ENCODE results near the gene CPA1.

DNA sequence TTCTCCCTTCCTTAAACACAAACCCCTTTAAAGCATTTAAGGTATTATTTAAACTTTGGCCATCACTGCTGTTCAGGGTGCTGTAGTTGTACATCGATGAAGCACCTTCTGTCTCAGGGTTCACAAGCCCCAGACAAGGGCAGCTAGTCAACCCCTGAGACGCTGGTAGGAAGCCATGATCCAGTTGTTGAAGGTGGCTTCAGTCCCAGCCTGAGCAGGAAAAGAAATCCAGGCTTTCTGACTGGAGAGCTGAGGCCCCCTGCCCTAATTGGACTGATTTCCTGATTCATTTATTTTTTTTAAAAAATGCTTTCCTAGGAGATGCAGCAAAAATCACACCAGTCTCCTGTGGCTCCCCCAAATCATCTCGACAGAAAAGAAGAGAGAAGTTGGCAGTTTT is 15.8 kb downstream of the CPA1 start:
- TF ChIP-seq, protein P1, sequence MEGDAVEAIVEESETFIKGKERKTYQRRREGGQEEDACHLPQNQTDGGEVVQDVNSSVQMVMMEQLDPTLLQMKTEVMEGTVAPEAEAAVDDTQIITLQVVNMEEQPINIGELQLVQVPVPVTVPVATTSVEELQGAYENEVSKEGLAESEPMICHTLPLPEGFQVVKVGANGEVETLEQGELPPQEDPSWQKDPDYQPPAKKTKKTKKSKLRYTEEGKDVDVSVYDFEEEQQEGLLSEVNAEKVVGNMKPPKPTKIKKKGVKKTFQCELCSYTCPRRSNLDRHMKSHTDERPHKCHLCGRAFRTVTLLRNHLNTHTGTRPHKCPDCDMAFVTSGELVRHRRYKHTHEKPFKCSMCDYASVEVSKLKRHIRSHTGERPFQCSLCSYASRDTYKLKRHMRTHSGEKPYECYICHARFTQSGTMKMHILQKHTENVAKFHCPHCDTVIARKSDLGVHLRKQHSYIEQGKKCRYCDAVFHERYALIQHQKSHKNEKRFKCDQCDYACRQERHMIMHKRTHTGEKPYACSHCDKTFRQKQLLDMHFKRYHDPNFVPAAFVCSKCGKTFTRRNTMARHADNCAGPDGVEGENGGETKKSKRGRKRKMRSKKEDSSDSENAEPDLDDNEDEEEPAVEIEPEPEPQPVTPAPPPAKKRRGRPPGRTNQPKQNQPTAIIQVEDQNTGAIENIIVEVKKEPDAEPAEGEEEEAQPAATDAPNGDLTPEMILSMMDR (conservative IDR thresholded peaks at IDR 0.05): no peak
- no peak for TF ChIP-seq EZH2 (IDR thresholded peaks at IDR 0.05; ENCODE audit: low read depth)

Measured in PC-9 (cell line).